Trophoblast cell (in vitro differentiated cells and primary cell): Measurements from ENCODE around the gene DNAH14.

Source experiments
- DNase-seq, 2 donors: peaks; one replicate each; pipeline ENCODE4 v3.0.0-alpha.2; 2016
- H2AFZ ChIP-seq: 2 replicates; pipeline ENCODE4 v1.6.1; 2013; ENCODE audit warnings: low read length, moderate library complexity, mild to moderate bottlenecking; ENCODE audit not compliant: insufficient read depth, poor library complexity
- H2AK5ac ChIP-seq: 2 replicates; pipeline ENCODE4 v1.6.1; 2013; ENCODE audit warnings: mild to moderate bottlenecking, low read length
- H2BK120ac ChIP-seq: 2 replicates; pipeline ENCODE4 v1.6.1; 2013; ENCODE audit warnings: low read length, mild to moderate bottlenecking, moderate library complexity; ENCODE audit not compliant: insufficient read depth, poor library complexity
- H2BK12ac ChIP-seq: 2 replicates; pipeline ENCODE4 v1.6.1; 2013; ENCODE audit warnings: mild to moderate bottlenecking, low read length, moderate library complexity
- H2BK5ac ChIP-seq: 2 replicates; pipeline ENCODE4 v1.6.1; 2013; ENCODE audit warnings: low read length, low read depth, moderate library complexity, mild to moderate bottlenecking; ENCODE audit not compliant: poor library complexity
- H3K14ac ChIP-seq: 2 replicates; pipeline ENCODE4 v1.6.1; 2013; ENCODE audit warnings: mild to moderate bottlenecking, low read length
- H3K18ac ChIP-seq: 2 replicates; pipeline ENCODE4 v1.6.1; 2013; ENCODE audit warnings: mild to moderate bottlenecking, low read length
- H3K23ac ChIP-seq: 2 replicates; pipeline ENCODE4 v1.6.1; 2013; ENCODE audit warnings: low read length
- H3K27ac ChIP-seq: 2 replicates; pipeline ENCODE4 v1.5.1; 2013; ENCODE audit warnings: low read depth, mild to moderate bottlenecking, inconsistent platforms, low read length, moderate library complexity
- H3K27me3 ChIP-seq: 2 replicates; pipeline ENCODE4 v1.6.1; 2013; ENCODE audit warnings: inconsistent platforms, mild to moderate bottlenecking, low read length, moderate library complexity; ENCODE audit not compliant: insufficient read depth
- H3K36me3 ChIP-seq, 2 experiments: 1 replicate in 1 of 2; 2 replicates in 1 of 2; pipeline ENCODE4 v1.6.1; 2013; ENCODE audit warnings: low read length in 2 of 2, mild to moderate bottlenecking in 2 of 2, moderate library complexity in 1 of 2; ENCODE audit not compliant: insufficient read depth in 2 of 2, control insufficient read depth in 1 of 2
- H3K4ac ChIP-seq: 2 replicates; pipeline ENCODE4 v1.6.1; 2013; ENCODE audit warnings: low read depth, mild to moderate bottlenecking, low read length, moderate library complexity
- H3K4me1 ChIP-seq, 2 experiments: 1 replicate in 1 of 2; 2 replicates in 1 of 2; pipeline ENCODE4 v1.6.1; 2013; ENCODE audit warnings: low read length in 2 of 2, mild to moderate bottlenecking in 2 of 2, moderate library complexity in 1 of 2; ENCODE audit not compliant: insufficient read depth in 2 of 2, control insufficient read depth in 1 of 2
- H3K4me2 ChIP-seq: 2 replicates; pipeline ENCODE4 v1.6.1; 2013; ENCODE audit warnings: inconsistent platforms, mild to moderate bottlenecking, low read length, moderate library complexity
- H3K4me3 ChIP-seq: 2 replicates; pipeline ENCODE4 v1.5.1; 2013; ENCODE audit warnings: mild to moderate bottlenecking, low read depth, low read length, inconsistent platforms
- H3K79me1 ChIP-seq: one replicate; pipeline ENCODE4 v1.6.1; 2013; ENCODE audit warnings: low read length
- H3K79me2 ChIP-seq: 2 replicates; pipeline ENCODE4 v1.6.1; 2013; ENCODE audit warnings: low read length, mild to moderate bottlenecking; ENCODE audit not compliant: control insufficient read depth, insufficient read depth, poor library complexity
- H3K9ac ChIP-seq: 2 replicates; pipeline ENCODE4 v1.6.1; 2013; ENCODE audit warnings: mild to moderate bottlenecking, low read length
- H3K9me3 ChIP-seq: 2 replicates; pipeline ENCODE4 v1.6.1; 2013; ENCODE audit warnings: low read depth, mild to moderate bottlenecking, control low read depth, inconsistent platforms, low read length; ENCODE audit not compliant: insufficient read depth
- H4K12ac ChIP-seq: 2 replicates; pipeline ENCODE4 v1.6.1; 2013; ENCODE audit warnings: low read depth, mild to moderate bottlenecking, low read length, moderate library complexity
- H4K8ac ChIP-seq: 2 replicates; pipeline ENCODE4 v1.6.1; 2013; ENCODE audit warnings: low read depth, mild to moderate bottlenecking, low read length, moderate library complexity
- H4K91ac ChIP-seq: one replicate; pipeline ENCODE4 v1.6.1; 2013; ENCODE audit warnings: low read depth, mild to moderate bottlenecking, low read length, moderate library complexity
- WGBS: extraction: QIAGEN DNeasy Blood & Tissue Kit; methylation state at CpG from one replicate; pipeline ENCODE4 v1.1.7; 2013; ENCODE audit warnings: missing lambda C conversion rate; ENCODE audit not compliant: insufficient read length, insufficient coverage; ENCODE audit errors: extremely low coverage; 5-methylcytosine and 5-hydroxymethylcytosine counted together

The DNAH14 gene

DNA sequence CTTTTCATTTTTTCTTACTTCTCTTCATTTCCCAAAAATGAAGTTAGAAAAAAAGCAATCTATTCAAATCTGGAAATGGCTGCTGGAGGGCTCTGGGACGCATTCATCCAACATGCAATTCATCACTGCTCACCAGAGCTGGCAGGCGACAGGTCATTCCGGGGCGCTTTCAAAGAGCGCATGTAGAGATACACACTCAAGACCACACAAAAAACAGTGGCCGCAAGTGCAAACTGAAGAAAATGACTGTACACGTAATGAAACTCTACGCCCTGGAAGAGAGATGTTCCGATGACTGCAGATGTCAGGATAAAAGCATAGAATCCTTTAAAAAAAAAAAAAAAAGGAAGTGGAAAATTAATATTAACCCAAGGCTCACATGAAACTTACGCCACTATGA lies 482.8 kb downstream of the DNAH14 start:
- H3K79me2 ChIP-seq = no peaks in the 10 kb centered on the region
- H3K4ac ChIP-seq = no peak overlapping the region
- no peak overlapping the region for H3K14ac ChIP-seq
- no peaks in the 10 kb centered on the region for H3K79me1 ChIP-seq
- DNase-seq = no peak
- H2BK120ac ChIP-seq = no peak overlapping the region
- H3K4me1 ChIP-seq = no peaks in the 10 kb centered on the region
- no CpG with 5 or more reads among the region's 10 CpGs for WGBS
- no peak overlapping the region for H4K8ac ChIP-seq
- H2BK12ac ChIP-seq = no peak overlapping the region
- H3K23ac ChIP-seq = no peak overlapping the region
- H3K36me3 ChIP-seq = peaks cover 21 to 31% of the 10 kb centered on the region in 2 experiments
- H2AK5ac ChIP-seq = no peak overlapping the region
- no peak overlapping the region for H4K12ac ChIP-seq
- no peak overlapping the region for H3K27ac ChIP-seq
- H4K91ac ChIP-seq = no peak overlapping the region
- H3K9me3 ChIP-seq = no peaks in the 10 kb centered on the region
- no peak overlapping the region for H3K4me2 ChIP-seq
- no peak overlapping the region for H2BK5ac ChIP-seq
- no peaks in the 10 kb centered on the region for H3K27me3 ChIP-seq
- H3K18ac ChIP-seq = no peak overlapping the region
- H3K9ac ChIP-seq = no peak overlapping the region
- H2AFZ ChIP-seq = no peak overlapping the region
- H3K4me3 ChIP-seq = no peak overlapping the region

DNA sequence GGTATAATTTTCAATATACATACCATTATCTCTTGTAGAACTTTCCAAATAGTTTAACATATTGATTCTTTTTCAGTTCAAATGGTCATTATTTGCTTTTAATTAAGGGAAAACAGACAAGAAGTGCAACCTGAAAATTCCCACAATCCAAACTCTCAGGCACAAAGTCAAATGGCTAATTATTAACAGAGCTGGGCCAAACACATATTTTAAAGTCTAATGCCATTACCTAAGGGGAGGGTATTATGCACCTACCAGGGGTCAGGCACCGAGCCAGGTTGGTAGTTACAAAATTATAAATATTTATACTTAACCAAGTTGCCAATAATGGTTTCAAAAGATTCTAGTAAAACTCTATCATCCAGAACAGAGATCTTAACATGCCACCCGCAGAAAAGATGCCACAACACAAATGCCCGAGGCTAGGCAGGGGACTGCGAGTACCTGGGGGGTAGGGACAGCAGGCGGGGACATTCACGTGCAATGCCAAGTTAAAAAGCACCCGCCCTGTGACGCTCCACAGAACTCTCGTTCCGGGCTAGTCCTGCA lies 483.4 kb downstream of the DNAH14 start:
- H3K4me3 ChIP-seq = no peak overlapping the region
- no peak overlapping the region for H2AFZ ChIP-seq
- no peaks in the 10 kb centered on the region for H3K4me1 ChIP-seq
- H3K36me3 ChIP-seq = peaks cover 23 to 34% of the 10 kb centered on the region in 2 experiments
- H3K9ac ChIP-seq = no peak overlapping the region
- no peak overlapping the region for H3K14ac ChIP-seq
- H2AK5ac ChIP-seq = no peak overlapping the region
- H3K9me3 ChIP-seq = no peaks in the 10 kb centered on the region
- H3K4ac ChIP-seq = no peak overlapping the region
- H4K91ac ChIP-seq = no peak overlapping the region
- no peak overlapping the region for H3K23ac ChIP-seq
- H2BK120ac ChIP-seq = no peak overlapping the region
- no peak overlapping the region for H3K4me2 ChIP-seq
- DNase-seq = no peak
- H4K12ac ChIP-seq = no peak overlapping the region
- no peak overlapping the region for H4K8ac ChIP-seq
- H3K18ac ChIP-seq = no peak overlapping the region
- H2BK5ac ChIP-seq = no peak overlapping the region
- H3K79me2 ChIP-seq = no peaks in the 10 kb centered on the region
- no peak overlapping the region for H2BK12ac ChIP-seq
- no peaks in the 10 kb centered on the region for H3K79me1 ChIP-seq
- WGBS = no CpG with 5 or more reads among the region's 10 CpGs
- no peak overlapping the region for H3K27ac ChIP-seq
- no peaks in the 10 kb centered on the region for H3K27me3 ChIP-seq

GRCh38 chr1:225413708-225414375 lies 484.4 kb downstream of the DNAH14 start:
- Histone ChIP-seq H2AFZ (no peak overlapping the region), H3K9ac (no peak overlapping the region), H3K27me3 (no peaks in the 10 kb centered on the region), H3K9me3 (no peaks in the 10 kb centered on the region), H3K36me3 (peaks cover 23 to 36% of the 10 kb centered on the region in 2 experiments), H3K4me2 (no peak overlapping the region), H2AK5ac (no peak overlapping the region), H3K23ac (no peak overlapping the region), H2BK120ac (no peak overlapping the region), H3K4me1 (peaks cover 0 to 2% of the 10 kb centered on the region in 2 experiments), H3K79me2 (no peaks in the 10 kb centered on the region), H4K91ac (no peak overlapping the region), H3K4ac (no peak overlapping the region), H3K79me1 (no peaks in the 10 kb centered on the region), H4K12ac (no peak overlapping the region), H3K14ac (no peak overlapping the region), H4K8ac (no peak overlapping the region), H2BK12ac (no peak overlapping the region), H3K27ac (no peak overlapping the region), H3K18ac (no peak overlapping the region), H3K4me3 (no peak overlapping the region), H2BK5ac (no peak overlapping the region)
- WGBS = no CpG with 5 or more reads among the region's 5 CpGs
- DNase-seq = no peak

DNA sequence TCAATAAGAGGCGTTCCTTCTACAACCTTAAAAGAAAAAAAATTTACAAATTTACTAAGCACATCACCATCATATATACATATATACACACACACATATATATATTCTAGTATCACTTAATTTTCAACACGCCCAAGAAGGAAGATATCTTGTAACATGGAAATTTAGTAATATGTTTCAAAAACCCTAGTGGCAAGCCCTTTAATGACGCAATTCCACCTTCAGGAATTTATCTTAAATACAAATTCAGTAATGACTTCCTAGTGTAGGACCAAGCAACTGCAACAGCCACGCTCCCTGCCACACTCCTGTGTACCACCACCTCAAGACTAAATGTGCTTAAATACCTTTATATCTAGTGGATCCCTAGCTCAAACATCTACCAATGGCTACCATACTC lies 485.8 kb downstream of the DNAH14 start:
- peaks cover 2 to 5% of the 10 kb centered on the region in 2 experiments for H3K4me1 ChIP-seq
- H3K4me2 ChIP-seq = no peak overlapping the region
- no peak overlapping the region for H3K9ac ChIP-seq
- H3K18ac ChIP-seq = no peak overlapping the region
- no peak overlapping the region for H2BK12ac ChIP-seq
- no peaks in the 10 kb centered on the region for H3K27me3 ChIP-seq
- H3K36me3 ChIP-seq = peaks cover 26 to 34% of the 10 kb centered on the region in 2 experiments
- H4K12ac ChIP-seq = no peak overlapping the region
- WGBS = no CpG with 5 or more reads among the region's 4 CpGs
- no peak for DNase-seq
- H3K4me3 ChIP-seq = no peak overlapping the region
- no peak overlapping the region for H3K27ac ChIP-seq
- no peak overlapping the region for H4K8ac ChIP-seq
- H3K79me2 ChIP-seq = peaks cover 2% of the 10 kb centered on the region
- H2AK5ac ChIP-seq = no peak overlapping the region
- no peak overlapping the region for H3K4ac ChIP-seq
- H3K23ac ChIP-seq = no peak overlapping the region
- H4K91ac ChIP-seq = no peak overlapping the region
- no peak overlapping the region for H2AFZ ChIP-seq
- H2BK120ac ChIP-seq = no peak overlapping the region
- no peak overlapping the region for H3K14ac ChIP-seq
- H3K79me1 ChIP-seq = no peaks in the 10 kb centered on the region
- no peaks in the 10 kb centered on the region for H3K9me3 ChIP-seq
- no peak overlapping the region for H2BK5ac ChIP-seq
